GM12891 (cell line): ENCODE measurements around the gene RUNX1.

Experiments used
- POLR2A ChIP-seq: IDR thresholded peaks from 2 replicates; pipeline ENCODE4 v1.6.1; 2011; ENCODE audit warnings: low read depth, low read length, control low read depth
- POLR2AphosphoS5 ChIP-seq: IDR thresholded peaks from 2 replicates; pipeline ENCODE4 v1.6.1; 2011; ENCODE audit warnings: low read depth, low read length, control low read depth
- SPI1 ChIP-seq: IDR thresholded peaks from 2 replicates; pipeline ENCODE4 v1.6.1; 2011; ENCODE audit warnings: low read depth, low read length, control low read depth
- TAF1 ChIP-seq: IDR thresholded peaks from 2 replicates; pipeline ENCODE4 v1.6.1; 2011; ENCODE audit warnings: low read depth, low read length, control low read depth

- TF ChIP-seq POLR2A = no peak
- TF ChIP-seq TAF1 = no peak
- no peak for TF ChIP-seq SPI1
- TF ChIP-seq POLR2AphosphoS5 = no peak
Measured at GRCh38 chr21:34836103-34836932, 212.8 kb downstream of the RUNX1 start.
